Transverse colon (tissue), 3 donors: Measurements from ENCODE around the gene ABHD13.

Experiments
- POLR2A ChIP-seq: fragments of 450-650 bp; IDR thresholded peaks from one replicate; pipeline ENCODE4 v1.6.1; 2016; ENCODE audit warnings: antibody characterized with exemption, mild to moderate bottlenecking, moderate library complexity
- TF ChIP-seq, protein P1 (sequence below), 5 experiments: fragments of 200-600 bp in 3 of 5; fragments of 450-650 bp in 2 of 5; sonication (generic) in 3 of 5; IDR thresholded peaks; 1 replicate in 2 of 5; 2 replicates in 3 of 5; pipeline ENCODE4 v1.5.1; 2016 to 2017; ENCODE audit warnings: antibody characterized with exemption in 5 of 5, inconsistent platforms in 3 of 5, mild to moderate bottlenecking in 2 of 5, moderate library complexity in 1 of 5

DNA sequence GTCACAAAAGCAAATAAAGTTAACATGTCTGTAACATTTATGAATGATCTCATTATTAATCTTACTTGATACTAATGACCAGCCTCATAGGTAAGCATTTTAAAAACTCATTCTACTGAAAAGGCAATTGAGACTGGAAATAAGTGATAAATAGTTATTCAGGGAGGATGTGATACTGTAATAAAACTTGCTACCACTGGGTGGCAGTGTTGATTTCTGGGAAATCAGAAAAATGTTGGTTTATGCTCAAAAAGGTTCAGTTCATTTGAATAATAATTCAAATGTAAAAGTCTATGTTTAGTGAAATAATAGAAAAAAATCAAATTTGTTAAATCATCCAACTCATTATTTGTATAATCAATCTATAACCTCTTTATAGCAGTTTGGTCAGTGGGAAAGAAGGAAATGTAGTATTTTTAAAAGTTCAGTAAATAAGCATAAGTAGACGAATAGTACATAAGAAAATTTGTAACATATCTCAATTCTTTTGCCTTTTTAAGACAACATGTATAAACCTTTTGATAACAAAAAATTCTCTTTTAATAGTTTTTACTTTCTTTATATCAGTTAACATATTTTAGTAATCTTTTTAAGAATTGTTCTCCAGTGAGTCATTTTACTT, 9.6 kb downstream of the ABHD13 start:
- TF ChIP-seq, protein P1, sequence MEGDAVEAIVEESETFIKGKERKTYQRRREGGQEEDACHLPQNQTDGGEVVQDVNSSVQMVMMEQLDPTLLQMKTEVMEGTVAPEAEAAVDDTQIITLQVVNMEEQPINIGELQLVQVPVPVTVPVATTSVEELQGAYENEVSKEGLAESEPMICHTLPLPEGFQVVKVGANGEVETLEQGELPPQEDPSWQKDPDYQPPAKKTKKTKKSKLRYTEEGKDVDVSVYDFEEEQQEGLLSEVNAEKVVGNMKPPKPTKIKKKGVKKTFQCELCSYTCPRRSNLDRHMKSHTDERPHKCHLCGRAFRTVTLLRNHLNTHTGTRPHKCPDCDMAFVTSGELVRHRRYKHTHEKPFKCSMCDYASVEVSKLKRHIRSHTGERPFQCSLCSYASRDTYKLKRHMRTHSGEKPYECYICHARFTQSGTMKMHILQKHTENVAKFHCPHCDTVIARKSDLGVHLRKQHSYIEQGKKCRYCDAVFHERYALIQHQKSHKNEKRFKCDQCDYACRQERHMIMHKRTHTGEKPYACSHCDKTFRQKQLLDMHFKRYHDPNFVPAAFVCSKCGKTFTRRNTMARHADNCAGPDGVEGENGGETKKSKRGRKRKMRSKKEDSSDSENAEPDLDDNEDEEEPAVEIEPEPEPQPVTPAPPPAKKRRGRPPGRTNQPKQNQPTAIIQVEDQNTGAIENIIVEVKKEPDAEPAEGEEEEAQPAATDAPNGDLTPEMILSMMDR (IDR thresholded peaks at IDR 0.05), result peak; percentile 57 to 84 (median 77)
- no peak for TF ChIP-seq POLR2A
